Activated CD4-positive, alpha-beta T cell treated with anti-CD3 and anti-CD28 coated beads, Interleukin-2, amount 50 U/mL, for 1 hour (primary cell): ENCODE measurements around the gene GRIN3A.
"Not testable (repeated sequence)": the region's sequence is repeated elsewhere in the genome, so short reads cannot be mapped to it uniquely, and the experiment has no call there.

ENCODE experiments used
- DNase-seq: peaks from one replicate; pipeline ENCODE4 v3.0.0-alpha.2; 2020

The GRIN3A gene

DNA sequence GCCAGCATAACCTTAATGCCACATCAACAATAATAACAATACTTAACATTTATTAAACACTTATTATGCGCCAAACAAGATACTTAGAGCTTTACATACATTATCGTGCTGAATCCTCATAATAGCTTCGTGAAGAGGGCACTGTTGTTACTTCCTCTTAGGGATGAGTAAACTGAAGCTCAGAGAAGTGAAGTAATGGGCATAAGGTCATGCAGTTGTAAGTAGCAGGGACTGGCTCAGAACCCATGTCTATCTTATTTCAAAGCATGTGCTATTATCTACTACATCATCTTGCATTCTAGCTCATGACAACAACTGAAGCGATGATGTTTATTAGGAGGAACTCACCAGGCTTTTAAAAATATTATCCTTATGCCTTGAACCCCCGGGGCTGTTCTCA is 108.8 kb downstream of the GRIN3A start:
- no peak for DNase-seq

DNA sequence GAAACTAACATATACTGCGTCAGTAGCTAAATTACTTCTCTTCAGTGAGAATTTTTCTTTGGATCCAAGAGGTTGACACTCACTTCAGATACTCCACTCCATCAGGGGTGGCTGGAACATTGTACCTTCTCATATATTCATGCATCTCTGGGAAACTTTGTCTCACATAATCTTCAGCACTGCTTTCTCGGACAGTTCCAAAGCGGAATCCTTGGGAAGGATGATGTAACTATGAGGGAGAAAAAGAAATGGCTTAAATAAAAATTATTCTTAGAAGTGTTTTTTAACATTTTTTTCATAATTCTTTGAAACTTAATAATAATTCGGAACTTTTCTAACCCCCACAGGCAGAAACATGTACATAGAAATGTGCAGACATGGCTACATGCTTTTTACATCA is 110.3 kb downstream of the GRIN3A start:
- no peak for DNase-seq

DNA sequence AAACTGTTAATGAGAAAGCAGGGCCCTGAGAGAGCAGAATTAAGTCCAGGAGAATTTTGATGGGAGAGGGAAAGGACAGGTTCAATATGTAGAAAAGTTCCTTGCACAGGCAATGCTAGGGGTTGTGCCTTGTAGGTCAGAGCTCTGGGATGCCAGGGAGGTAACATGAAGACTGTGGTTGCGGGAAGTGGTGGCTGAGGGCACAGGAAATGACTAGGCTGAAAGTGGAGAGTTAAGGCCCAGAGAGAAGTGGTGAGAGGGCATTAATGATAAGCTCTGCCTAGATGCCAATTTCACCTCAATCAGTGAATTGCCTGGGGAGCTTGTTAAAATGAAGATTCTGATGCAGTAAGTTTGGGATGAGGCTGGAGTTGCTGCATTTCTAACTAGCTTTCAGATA is 112.2 kb downstream of the GRIN3A start:
- DNase-seq = no peak

DNA sequence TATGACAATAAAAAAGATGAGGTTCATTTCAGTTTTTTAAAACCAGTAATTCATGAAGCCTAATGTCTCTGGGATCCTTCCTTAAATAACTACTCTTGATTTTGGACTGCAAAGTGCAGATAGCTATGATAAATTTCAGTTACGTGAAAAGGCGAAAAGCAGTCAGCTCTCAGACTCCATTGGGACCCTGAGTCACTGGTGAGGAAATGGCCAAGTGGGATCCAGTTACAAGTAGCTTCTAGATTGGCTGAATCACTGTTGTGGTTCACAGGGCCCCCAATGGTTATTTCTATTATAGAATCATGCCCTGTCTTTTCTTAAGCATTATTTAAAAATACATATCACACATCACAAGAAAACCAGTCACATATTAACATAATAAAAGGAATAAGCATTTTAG is 112.6 kb downstream of the GRIN3A start:
- DNase-seq = no peak

DNA sequence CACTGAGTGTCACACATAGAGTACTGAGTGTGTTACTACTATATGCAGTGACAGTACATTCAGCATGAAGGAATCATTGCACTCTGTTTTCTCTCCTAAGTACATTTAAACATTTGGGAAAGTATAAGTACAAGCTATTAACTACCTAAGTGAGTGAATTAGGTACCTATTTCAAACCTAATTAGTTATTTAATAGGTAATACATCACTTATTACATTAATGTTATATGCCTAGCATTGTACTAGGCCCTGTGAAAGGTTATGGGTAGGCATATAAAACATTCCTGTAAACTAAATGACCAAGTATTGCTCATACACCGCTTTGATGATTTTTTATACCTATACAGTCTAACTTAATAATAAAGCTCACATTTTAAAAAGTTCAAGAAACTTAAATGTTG is 118.0 kb downstream of the GRIN3A start:
- DNase-seq = no peak

GRCh38 chr9:101618698-101619097 is 119.7 kb downstream of the GRIN3A start:
- DNase-seq = no peak

- DNase-seq = no peak
Observed at GRCh38 chr9:101605547-101605946, 132.9 kb downstream of the GRIN3A start.

DNA sequence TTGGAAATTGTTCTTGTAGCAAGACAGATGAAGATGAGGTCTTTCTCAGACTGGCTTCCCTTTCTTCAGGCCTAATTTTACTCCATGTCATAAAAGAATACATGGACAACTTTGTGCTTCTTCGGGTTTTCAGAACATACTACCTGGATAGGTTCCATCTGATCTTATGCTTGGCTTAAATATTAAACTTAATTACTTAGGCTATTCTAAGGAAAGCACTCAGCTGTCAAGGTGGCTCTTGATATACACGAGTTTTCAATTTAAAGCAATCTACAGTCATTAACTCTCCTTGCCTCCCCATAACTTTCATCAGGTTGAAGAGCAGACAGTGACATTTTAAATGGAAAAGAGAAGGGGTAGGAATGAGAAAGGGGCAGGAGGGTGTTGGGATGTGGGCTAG is 134.2 kb downstream of the GRIN3A start:
- DNase-seq = no peak

DNA sequence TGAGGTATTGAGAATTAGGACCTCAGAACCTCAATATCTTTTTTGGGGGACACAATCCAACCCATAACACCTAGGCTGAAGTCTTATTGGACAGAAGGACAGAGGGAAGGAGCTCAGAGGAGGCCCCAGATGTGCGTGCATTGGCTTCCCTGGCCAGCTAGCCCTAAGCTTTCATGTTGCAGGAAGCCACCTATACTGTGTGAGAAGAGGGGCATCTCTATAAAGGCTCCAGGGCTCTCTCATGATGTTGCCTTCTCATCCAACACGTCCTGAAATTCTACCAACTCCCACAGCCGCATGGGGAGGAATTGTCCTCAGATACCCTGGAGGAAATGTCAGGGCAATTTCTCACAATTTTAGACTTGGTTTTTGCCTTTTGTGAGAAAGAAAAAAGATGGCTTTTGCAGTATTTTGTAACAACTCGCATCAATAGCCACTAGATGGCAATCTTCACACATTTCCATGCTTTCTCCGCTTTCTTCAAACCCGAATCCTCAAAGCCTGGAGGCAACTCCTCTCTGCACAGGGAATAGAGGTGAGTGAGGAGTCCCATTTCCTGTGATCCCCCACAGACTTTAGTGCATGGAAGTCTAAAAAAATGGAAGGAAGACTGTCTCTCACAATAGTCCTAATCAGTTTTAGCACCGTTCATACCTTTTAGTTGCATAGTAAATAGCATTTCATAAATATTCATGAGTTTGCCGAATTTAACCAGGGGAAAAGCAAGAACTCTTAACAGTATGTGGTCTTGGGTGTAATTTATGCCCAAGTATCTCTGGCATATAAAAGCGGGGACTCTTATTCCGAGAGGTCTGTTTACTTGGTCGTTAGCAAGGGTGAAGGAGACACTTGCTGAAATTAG is 136.3 kb downstream of the GRIN3A start:
- DNase-seq = no peak

- DNase-seq = no peak
Observed at GRCh38 chr9:101594796-101595195, 143.7 kb downstream of the GRIN3A start, which contains the start of gene PPP3R2. Gene PPP3R2, minus strand, starts transcription at chr9:101594969. Its CDS starts 48 bp downstream, at chr9:101594921.

- no peak for DNase-seq
Observed at GRCh38 chr9:101593345-101593744, 145.1 kb downstream of the GRIN3A start.

DNA sequence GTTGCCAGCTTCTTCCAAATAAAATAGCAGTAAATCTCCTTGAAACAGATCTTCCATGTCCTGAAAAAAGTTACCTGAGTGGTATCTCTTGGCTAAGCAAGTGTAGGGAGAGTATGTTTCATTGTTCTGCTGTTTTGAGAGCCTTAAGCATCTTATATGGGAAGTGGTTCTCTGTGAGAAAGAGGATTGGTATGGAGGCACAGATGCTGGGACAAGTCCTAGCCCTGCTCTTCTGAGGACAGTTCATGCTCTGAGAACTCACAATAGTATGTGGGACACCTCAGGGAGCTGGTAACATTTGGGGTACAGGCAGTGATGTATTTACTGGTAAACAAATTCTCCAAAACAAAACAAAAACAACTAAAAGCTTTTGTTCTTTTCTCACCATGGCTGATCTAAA is 145.7 kb downstream of the GRIN3A start:
- no peak for DNase-seq

GRCh38 chr9:101591787-101592446 is 146.5 kb downstream of the GRIN3A start:
- DNase-seq = no peak

DNA sequence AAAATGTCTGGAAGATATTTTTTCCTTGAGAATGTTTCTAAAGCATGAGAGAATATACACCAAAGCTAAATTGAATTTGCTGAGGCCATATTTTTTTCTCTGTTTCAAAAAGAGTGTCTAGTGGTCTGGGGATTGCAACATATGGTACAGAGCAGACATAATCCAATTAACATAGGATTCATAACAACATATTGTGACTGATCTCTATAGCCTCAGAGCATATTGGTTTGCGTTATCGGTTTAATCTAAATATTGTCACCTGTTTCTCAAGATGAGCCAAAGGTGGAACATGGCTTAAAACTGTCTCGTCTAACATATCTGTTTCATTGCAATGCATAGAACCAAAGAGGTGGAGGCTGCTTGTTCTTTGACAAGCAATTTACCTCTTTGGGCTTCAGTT is 147.5 kb downstream of the GRIN3A start:
- DNase-seq = no peak

GRCh38 chr9:101590074-101590473 is 148.4 kb downstream of the GRIN3A start:
- not testable (repeated sequence) for DNase-seq

DNA sequence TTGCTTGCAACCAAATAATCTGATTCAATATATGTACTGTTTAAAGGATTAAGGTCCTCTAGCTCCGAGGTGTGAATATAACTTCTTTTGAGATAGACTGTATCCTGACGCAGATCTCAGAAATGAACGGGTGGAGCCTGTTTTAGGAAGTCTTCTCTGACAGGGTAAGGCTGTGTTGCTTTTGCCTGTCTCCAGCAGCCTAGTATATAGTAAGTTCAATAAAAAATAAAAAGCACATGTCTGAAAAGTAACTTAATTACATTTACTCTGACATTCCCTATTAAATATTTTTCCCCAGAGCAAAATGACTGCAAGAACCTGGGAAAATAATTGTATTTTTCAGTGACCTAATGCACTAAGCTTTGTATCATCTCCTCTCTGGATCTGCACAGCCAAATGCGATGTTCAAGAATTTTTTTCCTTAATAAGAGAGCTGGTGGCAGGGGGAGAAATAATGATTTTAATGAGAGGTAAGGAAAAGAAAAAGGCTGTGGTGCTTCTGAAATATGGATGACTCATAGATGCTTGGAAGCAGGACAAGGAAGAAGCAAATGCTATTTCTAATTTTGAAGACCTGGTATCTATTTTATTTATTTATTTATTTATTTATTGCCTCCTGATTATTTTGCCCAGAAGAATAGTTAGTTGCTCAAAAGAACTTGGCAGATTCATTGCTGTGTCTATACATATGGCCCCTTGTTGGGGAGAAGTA is 151.0 kb downstream of the GRIN3A start:
- DNase-seq = no peak

- DNase-seq = no peak
Observed at GRCh38 chr9:101586651-101587050, 151.8 kb downstream of the GRIN3A start.

DNA sequence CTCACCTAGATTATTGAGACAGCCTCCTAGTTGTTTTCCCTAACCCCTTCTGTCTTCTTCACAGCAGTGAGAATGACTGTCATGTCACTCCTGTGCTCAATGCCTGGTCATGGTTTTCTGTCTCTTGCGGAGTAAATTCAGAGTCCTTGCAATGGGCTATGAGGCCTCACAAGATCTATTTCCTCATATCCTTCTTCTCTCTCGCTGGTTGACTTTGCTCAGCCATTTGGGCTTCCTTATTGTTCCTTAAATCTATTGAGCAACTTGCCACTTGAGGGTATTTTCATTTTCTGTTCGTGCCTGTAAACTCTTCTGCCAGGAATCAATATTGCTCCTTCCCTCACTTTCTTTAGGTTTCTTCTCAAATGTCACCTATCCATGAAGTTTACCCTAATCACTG is 152.7 kb downstream of the GRIN3A start:
- no peak for DNase-seq

GRCh38 chr9:101582553-101582952 is 155.9 kb downstream of the GRIN3A start:
- no peak for DNase-seq

DNA sequence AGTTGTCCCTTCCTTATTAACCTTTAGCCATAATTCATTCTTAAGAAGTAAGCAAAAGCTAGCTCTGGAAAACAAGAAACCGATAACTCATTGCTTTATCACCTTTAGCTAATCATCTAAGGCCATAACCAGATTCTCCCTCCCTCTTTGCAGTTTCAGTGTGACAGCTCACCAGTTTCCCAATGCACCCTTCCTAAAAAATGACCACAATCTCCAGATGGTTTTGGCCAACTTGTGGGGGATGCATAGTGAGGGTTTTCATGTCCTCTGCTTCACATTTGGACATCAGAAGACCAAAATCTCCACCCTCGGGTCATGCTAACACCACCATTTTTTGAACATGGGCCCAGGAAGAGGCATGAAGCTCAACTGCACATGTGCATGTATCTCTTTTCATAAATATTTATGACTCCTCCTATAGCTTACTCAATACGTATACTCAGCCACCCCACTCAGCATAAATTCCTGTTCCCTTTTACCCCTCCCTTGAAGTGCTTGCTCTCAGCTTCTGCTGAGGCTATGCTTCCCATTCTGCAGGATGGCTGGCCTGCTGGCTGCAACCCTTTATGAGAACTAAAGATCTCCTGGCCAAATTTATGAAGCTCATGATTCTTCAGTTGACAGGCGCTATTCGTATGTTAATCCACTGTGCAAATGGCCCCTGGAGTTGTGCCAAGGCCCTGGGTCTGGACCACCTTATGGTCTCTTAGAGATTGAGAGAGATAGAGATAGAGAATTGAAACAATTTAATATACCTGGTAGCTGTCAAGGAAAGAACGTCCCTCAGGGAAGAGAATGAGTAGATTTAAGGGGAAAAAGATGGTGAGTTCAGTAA is 158.5 kb downstream of the GRIN3A start:
- DNase-seq = no peak

DNA sequence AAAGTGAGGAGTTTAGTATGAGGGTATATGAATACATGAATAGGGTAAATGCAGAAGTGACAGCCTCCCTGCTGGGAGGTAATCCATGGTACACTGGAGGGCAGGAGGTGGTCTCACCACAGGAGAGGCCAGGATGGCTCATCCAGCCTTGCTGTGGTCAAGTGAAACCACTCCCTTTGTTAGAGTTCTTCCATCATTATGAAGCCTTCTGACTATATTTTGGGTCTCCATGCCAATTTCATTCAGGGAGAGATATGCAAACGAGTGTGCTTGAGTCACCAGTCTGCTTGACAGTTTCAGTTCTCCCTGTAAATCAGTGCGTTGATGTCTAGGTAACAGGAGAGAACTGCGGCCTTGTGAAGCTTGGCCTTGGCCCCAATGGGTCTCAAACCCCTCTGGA is 160.1 kb downstream of the GRIN3A start:
- no peak for DNase-seq

DNA sequence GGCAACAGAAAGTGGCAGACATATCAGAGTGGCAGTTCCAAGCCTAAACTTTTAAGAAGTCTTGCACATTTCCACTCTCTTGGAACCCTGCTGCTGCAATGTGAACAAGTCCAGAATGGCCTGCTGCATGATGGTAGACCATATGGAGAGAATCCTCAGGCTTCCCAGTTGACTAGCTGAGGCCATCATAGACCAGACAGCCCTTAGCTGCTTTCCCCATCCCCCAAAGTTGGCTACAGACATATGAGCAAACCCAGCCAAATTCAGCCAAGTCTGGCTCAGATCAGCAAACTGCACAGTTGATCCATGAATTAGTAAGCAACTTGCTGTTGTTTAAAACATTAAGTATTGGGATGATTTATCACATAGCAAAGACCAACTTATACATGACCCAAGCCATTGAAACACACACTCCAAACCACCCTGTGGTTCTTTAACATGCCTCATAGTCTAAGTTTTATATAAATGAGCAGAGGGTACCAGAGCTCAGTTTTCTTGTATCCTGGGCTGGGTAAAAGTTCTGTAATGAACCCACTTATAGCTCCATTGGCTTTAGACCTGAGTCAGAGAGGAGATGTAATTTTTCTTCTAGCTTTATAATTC is 163.6 kb downstream of the GRIN3A start:
- no peak for DNase-seq
